Omental fat pad (tissue), 4 donors: ENCODE results near the gene RSL1D1. TPM values are rescaled to one million over a fixed set of nuclear protein-coding genes. Genes with fewer than 3 reads are reported as not detected.

Experiments used
- total RNA-seq, 4 donors: library from RNA; depleted of rRNA; stranded (reverse); fragments of >200 nt; gene quantifications; one replicate each; pipeline ENCODE4 v1.1.0, GENCODE V29; 2016

The RSL1D1 gene
- total RNA-seq, 4 donors from 2014 or later, result 138 to 269 (median 188) TPM

Other genes starting within 250 kb of the RSL1D1 start
- gene SNN, start 183.1 kb downstream of the RSL1D1 start, total RNA-seq, result 10 to 100 TPM; 25.9 to 52.2 (median 41.9) TPM
- 10 to 100 TPM; 40.2 to 53.0 (median 49.1) TPM for gene TXNDC11, start 108.7 kb downstream of the RSL1D1 start, total RNA-seq
- 10 to 100 TPM; 38.0 to 74.7 (median 53.6) TPM for gene ZC3H7A, start 54.3 kb downstream of the RSL1D1 start, total RNA-seq
- 100 to 1,000 TPM in 1 of 4 donors, 10 to 100 TPM in 3; 61.8 to 178 (median 90.0) TPM for gene GSPT1, start 64.4 kb upstream of the RSL1D1 start, total RNA-seq
- 10 to 100 TPM in 1 of 4 donors, 1 to 10 TPM in 3; 5.5 to 11.5 (median 8.2) TPM for gene NPIPB2, start 90.5 kb upstream of the RSL1D1 start, total RNA-seq
- gene TNFRSF17, start 113.7 kb upstream of the RSL1D1 start, total RNA-seq, result 1 to 10 TPM in 1 of 4 donors, not detected in 3; 1.2 TPM
- 10 to 100 TPM; 22.6 to 41.1 (median 30.2) TPM for gene SNX29, start 125.2 kb upstream of the RSL1D1 start, total RNA-seq